COLO668 (cell line): ENCODE data around the gene COLEC11.
"Not testable (repeated sequence)": the region's sequence is repeated elsewhere in the genome, so short reads cannot be mapped to it uniquely, and the experiment has no call there.

Experiments used
- DNase-seq: peaks from one replicate; lab custom pipeline; 2025; ENCODE audit not compliant: unreplicated experiment; lab: John Stamatoyannopoulos, UW

Gene COLEC11

DNA sequence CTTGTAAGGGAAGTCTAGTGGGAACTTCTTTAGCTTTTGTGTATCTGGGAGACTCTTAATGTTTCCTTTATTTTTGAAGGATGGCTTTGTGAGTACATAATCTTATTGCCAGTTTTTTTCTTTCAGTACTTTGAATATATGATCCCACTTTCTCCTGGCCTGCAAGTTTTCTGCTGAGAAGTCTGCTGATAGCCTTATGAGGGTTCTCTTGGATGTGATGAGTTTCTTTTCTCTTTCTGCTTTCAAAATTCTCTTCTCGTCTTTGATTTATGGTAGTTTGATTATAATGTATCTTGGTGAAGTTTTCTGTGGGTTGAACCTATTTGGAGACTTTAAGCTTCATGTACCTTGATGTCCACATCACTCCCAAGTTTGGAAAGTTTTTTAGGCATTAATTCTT is 28.1 kb downstream of the COLEC11 start:
- no peak for DNase-seq

GRCh38 chr2:3624059-3624794 is 29.3 kb downstream of the COLEC11 start:
- no peak for DNase-seq

DNA sequence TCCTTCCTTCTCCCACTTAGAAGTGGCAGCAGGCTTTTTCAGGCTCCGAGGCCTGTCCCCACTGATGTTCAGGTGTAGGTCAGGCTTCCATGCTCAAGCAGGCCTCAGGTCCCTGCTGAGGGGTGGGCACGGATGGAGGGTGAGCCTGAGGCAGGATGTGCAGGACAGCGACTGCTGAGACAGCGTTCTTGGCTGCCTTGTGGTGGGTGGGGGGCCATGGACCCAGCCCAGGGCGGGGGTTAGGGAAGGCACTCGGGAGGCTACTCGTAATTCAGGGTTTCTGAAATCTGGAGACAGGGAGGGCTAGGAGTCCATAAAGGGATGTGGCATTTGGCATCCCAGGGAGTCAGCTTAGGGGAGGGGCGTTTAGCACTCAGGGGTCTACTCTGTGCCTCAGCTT is 30.3 kb downstream of the COLEC11 start:
- DNase-seq, result no peak

- no peak for DNase-seq
Measured at GRCh38 chr2:3626118-3626811, 31.4 kb downstream of the COLEC11 start.

GRCh38 chr2:3626812-3627499 is 32.0 kb downstream of the COLEC11 start:
- DNase-seq, result no peak

DNA sequence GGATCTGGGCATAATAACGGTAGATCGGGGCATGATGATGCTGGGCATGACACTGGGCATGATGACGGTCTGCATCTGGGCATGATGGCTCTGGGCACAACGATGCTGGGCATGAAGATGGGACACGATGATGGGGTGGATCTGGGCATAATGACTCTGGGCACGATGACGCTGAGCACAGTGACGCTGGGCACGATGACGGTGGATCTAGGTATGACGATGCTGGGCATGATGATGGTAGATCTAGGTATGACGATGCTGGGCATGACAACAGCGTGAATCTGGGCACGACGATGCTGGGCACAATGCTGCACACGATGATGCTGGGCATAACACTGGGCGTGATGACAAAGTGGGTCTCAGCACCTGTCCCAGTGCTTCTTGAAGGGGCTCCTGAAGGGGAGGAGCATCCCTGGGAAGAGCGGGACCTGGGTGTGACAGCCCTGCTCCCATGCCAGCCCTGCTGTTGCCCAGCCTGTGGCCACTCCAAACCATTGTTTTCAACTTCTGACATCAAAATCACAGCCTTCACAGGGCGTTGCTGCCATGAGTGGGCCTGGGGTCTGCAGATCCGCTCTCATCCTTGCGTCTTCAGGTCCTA is 32.7 kb downstream of the COLEC11 start:
- no peak for DNase-seq

GRCh38 chr2:3628241-3628679 is 33.3 kb downstream of the COLEC11 start:
- no peak for DNase-seq

DNA sequence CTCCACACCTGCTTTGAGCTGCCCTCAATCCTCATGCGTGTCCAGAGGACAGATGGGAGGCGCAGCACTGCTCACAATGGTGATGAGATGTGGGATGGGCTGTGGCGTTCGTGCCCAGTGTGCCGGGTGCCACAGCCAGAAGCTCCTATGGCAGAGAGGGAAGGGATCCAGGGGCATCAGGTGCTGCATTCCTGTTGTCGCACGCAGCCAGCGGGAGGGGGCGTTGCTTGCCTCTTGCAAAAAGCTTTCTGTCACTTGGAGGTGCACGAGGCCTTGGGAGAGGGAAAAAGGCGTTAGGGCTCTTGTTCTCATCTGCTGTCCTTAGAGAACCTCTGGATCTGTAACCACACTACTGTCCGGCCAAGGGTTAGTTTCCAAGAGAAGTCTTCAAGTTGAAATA is 33.9 kb downstream of the COLEC11 start:
- DNase-seq, result peak; percentile 28

DNA sequence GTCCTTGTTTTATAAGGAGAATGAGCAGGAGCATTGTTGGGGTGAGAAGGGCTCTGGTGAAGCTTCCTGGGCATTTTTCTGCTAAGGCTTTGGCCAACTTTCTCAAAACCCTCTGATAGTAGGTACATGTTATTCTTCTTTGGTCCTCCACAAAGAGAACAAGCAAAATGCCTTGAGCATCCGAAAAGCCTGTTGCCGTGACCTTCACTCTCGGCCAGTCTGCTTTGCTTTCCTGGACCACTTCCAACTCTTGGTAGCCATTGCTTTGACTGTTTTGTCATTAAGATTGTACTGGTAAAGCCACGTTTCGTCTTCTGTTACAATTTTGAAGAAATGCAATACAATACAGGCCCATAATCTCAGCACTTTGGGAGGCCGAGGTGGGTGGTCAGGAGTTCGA is 35.7 kb downstream of the COLEC11 start:
- DNase-seq, result no peak

- DNase-seq, result no peak
Measured at GRCh38 chr2:3631161-3631850, 36.4 kb downstream of the COLEC11 start.

- no peak for DNase-seq
Measured at GRCh38 chr2:3631851-3632659, 37.1 kb downstream of the COLEC11 start.

DNA sequence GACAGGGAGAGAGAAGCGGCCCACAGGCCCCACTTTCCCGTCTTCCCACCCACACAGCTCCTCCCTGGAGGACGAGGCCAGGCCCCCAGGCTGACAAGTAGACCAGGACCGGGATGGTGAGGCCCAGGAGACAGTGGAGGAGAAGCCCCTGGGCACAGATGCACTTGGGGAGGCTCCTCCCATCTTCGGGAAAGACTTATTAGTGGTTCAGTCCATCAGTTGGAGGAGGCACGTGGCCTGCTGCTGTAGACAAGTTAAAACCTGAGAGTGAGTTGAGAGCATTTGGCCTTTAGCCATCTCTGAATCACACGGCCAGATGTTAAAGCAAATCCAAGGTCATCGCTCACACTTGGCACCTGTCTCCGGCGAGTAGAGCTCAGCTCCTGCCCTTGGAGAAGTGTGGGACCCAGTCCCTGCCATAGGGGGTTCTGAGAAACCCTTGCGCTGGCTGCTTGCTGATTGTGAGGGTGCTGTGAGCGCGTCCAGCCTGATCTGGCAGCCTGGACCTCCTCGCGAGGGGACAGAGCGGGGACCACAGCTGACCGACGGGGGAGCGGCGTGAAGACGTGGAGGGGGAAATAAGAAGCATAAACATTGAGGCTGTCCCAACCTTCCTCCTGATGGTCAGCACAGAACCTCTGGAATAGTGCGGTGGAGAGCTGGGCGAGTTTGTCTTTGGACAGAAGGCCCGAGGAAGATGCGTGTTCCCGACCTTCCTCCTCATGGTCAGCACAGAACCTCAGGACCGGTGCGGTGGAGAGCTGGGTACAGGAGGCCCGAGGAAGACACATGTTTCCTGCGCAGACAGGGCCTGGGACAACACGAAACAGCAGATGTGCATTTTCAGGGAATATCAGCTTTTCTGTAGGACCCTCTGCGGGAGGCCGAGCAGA is 38.4 kb downstream of the COLEC11 start:
- DNase-seq, result no peak

DNA sequence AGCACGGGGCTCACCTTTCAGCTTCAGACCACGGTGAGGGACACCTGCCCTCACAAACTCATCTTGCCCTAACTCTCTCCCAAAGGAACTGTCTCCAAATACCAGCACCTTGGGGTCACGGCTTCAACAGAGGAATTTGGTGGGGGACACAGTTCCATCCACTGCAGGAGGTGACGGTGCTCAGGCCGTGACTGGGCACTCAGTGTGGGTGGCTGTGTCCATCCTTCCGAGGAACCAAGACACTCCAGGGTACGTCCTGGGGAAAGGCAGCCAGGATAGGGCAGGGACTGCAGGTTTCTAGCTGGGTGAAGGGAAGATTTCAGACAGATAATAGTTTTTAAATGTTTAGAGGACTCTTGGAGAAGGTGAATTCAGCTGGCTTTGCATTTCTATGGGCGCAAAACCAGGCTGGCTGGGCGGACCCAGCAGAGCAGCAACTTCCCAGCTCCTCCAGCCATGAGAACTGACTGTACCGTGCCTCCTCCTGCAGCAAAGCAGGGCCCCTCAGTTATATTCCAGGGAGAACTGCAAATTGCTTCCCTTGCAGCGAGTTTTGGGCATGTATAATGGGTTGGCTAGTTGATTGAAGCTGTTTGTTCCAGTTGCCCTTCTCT is 39.2 kb downstream of the COLEC11 start:
- DNase-seq, result no peak

GRCh38 chr2:3634596-3635121 is 39.7 kb downstream of the COLEC11 start:
- no peak for DNase-seq

DNA sequence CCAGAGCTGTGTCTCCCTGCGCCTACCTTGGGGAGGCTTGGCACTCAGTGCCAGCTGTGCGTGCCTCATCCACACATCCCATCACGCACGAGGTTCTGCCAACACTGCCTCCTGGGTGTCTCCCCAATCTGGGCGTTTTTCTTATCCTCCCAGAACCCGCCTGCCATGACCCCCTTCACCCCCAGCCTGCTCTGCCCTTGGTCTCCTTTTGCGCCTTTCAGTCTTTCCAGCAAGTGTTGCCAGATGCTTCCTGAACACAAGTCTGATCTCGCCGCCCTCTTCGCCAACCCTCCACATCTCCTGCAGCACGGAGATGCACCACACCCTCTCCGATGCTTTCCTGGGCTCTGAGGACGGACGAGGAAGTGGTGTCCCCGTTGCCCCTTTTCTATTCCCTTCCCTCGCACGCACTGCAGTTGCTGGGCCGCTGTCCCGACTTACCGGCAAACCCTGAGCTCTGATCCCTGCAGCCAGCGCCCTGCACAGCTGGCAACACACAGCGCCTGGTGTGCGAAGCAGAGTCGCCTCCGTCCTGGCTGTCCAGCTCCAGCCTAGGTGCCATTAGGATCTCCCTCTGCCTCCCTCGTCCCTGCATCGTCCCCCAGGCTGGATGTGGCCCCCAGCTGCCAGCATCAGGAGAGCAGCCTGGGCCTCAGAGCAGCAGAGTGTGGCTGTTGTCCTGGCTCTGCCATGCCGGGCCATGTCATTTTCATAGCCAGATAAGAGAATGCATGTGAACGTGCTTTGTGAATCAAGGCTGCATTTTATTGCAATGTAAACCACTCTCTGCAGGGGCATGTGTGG is 40.5 kb downstream of the COLEC11 start:
- no peak for DNase-seq

GRCh38 chr2:3635975-3636327 is 41.0 kb downstream of the COLEC11 start:
- DNase-seq, result not testable (repeated sequence)

- no peak for DNase-seq
Measured at GRCh38 chr2:3636586-3637310, 41.8 kb downstream of the COLEC11 start.
